Endodermal cell (in vitro differentiated cells): ENCODE measurements around the gene HOXA5. TPM values are rescaled to one million over a fixed set of nuclear protein-coding genes. Genes with fewer than 3 reads are reported as not detected.
A peak's percentile ranks its signal among the peaks of the same experiment; 100 is the strongest.

Experiments
- DNase-seq: peaks from one replicate; pipeline ENCODE4 v3.0.0-alpha.2; 2017
- H3K27ac ChIP-seq: 2 replicates; pipeline ENCODE4 v1.5.1; 2013; ENCODE audit warnings: mild to moderate bottlenecking, low read depth, low read length, moderate library complexity
- H3K27me3 ChIP-seq: 2 replicates; pipeline ENCODE4 v1.6.1; 2013; ENCODE audit warnings: mild to moderate bottlenecking, low read length, moderate library complexity; ENCODE audit not compliant: insufficient read depth, control insufficient read depth, poor library complexity, severe bottlenecking
- H3K36me3 ChIP-seq: 2 replicates; pipeline ENCODE4 v1.7.0; 2013; ENCODE audit warnings: mild to moderate bottlenecking, low read length, moderate library complexity; ENCODE audit not compliant: control insufficient read depth, insufficient read depth
- H3K4me1 ChIP-seq: one replicate; pipeline ENCODE4 v1.7.0; 2013; ENCODE audit warnings: low read length; ENCODE audit not compliant: control insufficient read depth, insufficient read depth
- H3K4me3 ChIP-seq: 2 replicates; pipeline ENCODE4 v1.5.1; 2013; ENCODE audit warnings: mild to moderate bottlenecking, low read length, moderate library complexity
- H3K9ac ChIP-seq: 2 replicates; pipeline ENCODE4 v1.6.1; 2013; ENCODE audit warnings: mild to moderate bottlenecking, low read length, moderate library complexity; ENCODE audit not compliant: poor library complexity, severe bottlenecking; ENCODE audit errors: extremely low read depth
- H3K9me3 ChIP-seq: 2 replicates; pipeline ENCODE4 v1.6.1; 2013; ENCODE audit warnings: mild to moderate bottlenecking, low read length, moderate library complexity; ENCODE audit not compliant: control insufficient read depth
- H3K27ac Mint-ChIP-seq: 2 replicates; pipeline ENCODE4 v1.8.0; 2020; ENCODE audit warnings: mixed read lengths
- H3K27me3 Mint-ChIP-seq: 2 replicates; pipeline ENCODE4 v1.8.0; 2021; ENCODE audit warnings: mild to moderate bottlenecking, mixed read lengths; ENCODE audit not compliant: insufficient read depth
- H3K36me3 Mint-ChIP-seq: 2 replicates; pipeline ENCODE4 v1.8.0; 2020; ENCODE audit warnings: low read depth, mixed read lengths
- H3K4me1 Mint-ChIP-seq: 2 replicates; pipeline ENCODE4 v1.8.0; 2020; ENCODE audit warnings: mixed read lengths
- H3K4me3 Mint-ChIP-seq: 2 replicates; pipeline ENCODE4 v1.8.0; 2020; ENCODE audit warnings: mild to moderate bottlenecking, moderate library complexity, mixed read lengths
- H3K9me3 Mint-ChIP-seq: 2 replicates; pipeline ENCODE4 v1.8.0; 2020; ENCODE audit warnings: mild to moderate bottlenecking, mixed read lengths
- WGBS, 2 experiments: methylation state at CpG; one replicate each; pipeline versions ENCODE4 v1.1.5 to v1.1.7; 2013; ENCODE audit warnings: missing lambda C conversion rate in 2 of 2, mixed read lengths in 1 of 2; ENCODE audit not compliant: insufficient coverage in 1 of 2, insufficient read length in 1 of 2; 5-methylcytosine and 5-hydroxymethylcytosine counted together
- total RNA-seq, 2 donors: library from RNA; stranded (reverse); fragmentation: NEBNext Ultra II Directional in 1 of 2; extraction: Animal tissue kit (Norgen Biotek cat#: 25700) in 1 of 2; gene quantifications; 2 replicates in 1 of 2; 3 replicates in 1 of 2; pipeline ENCODE4 v1.2.1, GENCODE V29; 2021
- TF ChIP-seq, protein P1 (sequence below): fragments of 200-600 bp; sonication (generic); conservative IDR thresholded peaks from 2 replicates; pipeline ENCODE4 v1.5.0; 2021; ENCODE audit warnings: antibody characterized with exemption, mild to moderate bottlenecking

HOXA5 gene
- total RNA-seq, 2 donors from 2014 or later, result not detected

- H3K27ac Mint-ChIP-seq, result no peak overlapping the region
- DNase-seq, result peak; percentile 72
- H3K27me3 ChIP-seq, result peaks cover 100% of the 10 kb centered on the region
These were observed 42.1 kb downstream of the HOXA5 start for GRCh38 chr7:27101171-27101956.

GRCh38 chr7:27100694-27101170 is 42.7 kb downstream of the HOXA5 start:
- Mint-ChIP-seq H3K27ac (no peak overlapping the region), H3K4me3 (no peak overlapping the region), H3K4me1 (peaks cover 19% of the 10 kb centered on the region), H3K27me3 (peaks cover 100% of the 10 kb centered on the region), H3K36me3 (no peaks in the 10 kb centered on the region), H3K9me3 (peaks cover 2% of the 10 kb centered on the region)
- H3K27me3 ChIP-seq, result peaks cover 100% of the 10 kb centered on the region
- H3K4me1 ChIP-seq, result peaks cover 4% of the 10 kb centered on the region
- no peak overlapping the region for H3K9ac ChIP-seq
- H3K9me3 ChIP-seq, result no peaks in the 10 kb centered on the region
- peak overlapping the region; percentile 61 for H3K4me3 ChIP-seq
- TF ChIP-seq, protein P1, sequence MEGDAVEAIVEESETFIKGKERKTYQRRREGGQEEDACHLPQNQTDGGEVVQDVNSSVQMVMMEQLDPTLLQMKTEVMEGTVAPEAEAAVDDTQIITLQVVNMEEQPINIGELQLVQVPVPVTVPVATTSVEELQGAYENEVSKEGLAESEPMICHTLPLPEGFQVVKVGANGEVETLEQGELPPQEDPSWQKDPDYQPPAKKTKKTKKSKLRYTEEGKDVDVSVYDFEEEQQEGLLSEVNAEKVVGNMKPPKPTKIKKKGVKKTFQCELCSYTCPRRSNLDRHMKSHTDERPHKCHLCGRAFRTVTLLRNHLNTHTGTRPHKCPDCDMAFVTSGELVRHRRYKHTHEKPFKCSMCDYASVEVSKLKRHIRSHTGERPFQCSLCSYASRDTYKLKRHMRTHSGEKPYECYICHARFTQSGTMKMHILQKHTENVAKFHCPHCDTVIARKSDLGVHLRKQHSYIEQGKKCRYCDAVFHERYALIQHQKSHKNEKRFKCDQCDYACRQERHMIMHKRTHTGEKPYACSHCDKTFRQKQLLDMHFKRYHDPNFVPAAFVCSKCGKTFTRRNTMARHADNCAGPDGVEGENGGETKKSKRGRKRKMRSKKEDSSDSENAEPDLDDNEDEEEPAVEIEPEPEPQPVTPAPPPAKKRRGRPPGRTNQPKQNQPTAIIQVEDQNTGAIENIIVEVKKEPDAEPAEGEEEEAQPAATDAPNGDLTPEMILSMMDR, result no peak
- peak; percentile 69 for DNase-seq
- H3K36me3 ChIP-seq, result no peaks in the 10 kb centered on the region
- 6 to 10% methylated on average over 8 of the region's 8 CpGs for WGBS, 2 experiments
- H3K27ac ChIP-seq, result peak overlapping the region; percentile 96

More at GRCh38 chr7:27101171-27101956, 42.1 kb downstream of the HOXA5 start:
- WGBS, 2 experiments, result 7% methylated on average over 19 to 25 of the region's 25 CpGs
- H3K36me3 Mint-ChIP-seq, result no peaks in the 10 kb centered on the region
- Histone ChIP-seq H3K9me3 (no peaks in the 10 kb centered on the region), H3K27ac (peak overlapping the region; percentile 96), H3K4me1 (peaks cover 4% of the 10 kb centered on the region), H3K9ac (no peak overlapping the region), H3K4me3 (peak overlapping the region; percentile 61), H3K36me3 (no peaks in the 10 kb centered on the region)
- H3K27me3 Mint-ChIP-seq, result peaks cover 100% of the 10 kb centered on the region
- H3K4me3 Mint-ChIP-seq, result no peak overlapping the region
- TF ChIP-seq, protein P1, result no peak
- peaks cover 2% of the 10 kb centered on the region for H3K9me3 Mint-ChIP-seq
- peaks cover 18% of the 10 kb centered on the region for H3K4me1 Mint-ChIP-seq

DNA sequence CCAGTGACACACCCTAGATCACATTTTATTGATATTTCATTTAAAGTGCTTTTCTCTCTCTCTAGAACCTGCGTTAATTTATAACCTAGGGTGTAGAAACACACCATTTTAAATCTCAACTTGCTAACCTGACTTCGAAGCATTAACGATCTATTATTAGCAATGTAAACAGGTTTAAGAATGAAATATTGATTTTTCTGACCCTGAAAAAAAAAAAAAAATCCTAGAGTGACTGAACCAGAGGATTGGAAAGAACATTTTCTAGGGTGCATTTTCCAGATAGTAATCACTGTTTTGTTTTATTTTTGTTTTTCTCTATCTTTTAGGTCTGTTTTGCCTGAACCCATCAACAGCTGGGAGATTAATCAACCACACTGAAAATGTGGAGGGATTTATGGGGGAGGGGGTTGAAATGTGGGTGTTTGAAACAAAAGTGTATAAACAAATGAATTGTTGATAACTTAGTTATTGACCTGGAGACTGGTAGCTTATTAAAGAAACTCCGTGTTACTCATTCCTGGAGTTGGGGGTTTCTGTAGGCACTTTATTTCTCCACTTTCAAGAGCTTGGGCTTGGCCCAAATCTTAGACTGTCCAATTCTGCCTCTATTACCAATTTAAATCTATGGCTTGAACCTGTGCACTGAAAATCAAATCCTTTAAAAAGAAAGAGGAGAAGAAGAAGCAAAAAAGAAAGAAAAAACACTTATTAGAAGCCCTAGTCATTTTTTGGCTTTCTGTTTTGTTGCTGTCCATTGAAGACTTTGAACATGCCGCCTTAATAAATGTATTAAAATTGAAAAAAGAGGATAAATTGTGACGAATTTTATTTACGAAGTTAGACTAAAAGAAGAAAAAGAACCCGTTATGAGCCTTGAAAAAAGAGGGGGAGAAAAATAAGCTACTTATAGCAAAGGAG is 43.8 kb downstream of the HOXA5 start:
- TF ChIP-seq, protein P1, result no peak
- peaks cover 4% of the 10 kb centered on the region for H3K4me1 ChIP-seq

More for the DNA sequence above, 43.8 kb downstream of the HOXA5 start:
- WGBS, 2 experiments, result 36 to 67% methylated on average over 2 to 8 of the region's 8 CpGs
- H3K36me3 ChIP-seq, result no peaks in the 10 kb centered on the region
- H3K4me1 Mint-ChIP-seq, result peaks cover 23% of the 10 kb centered on the region
- no peak overlapping the region for H3K9ac ChIP-seq
- H3K4me3 Mint-ChIP-seq, result no peak overlapping the region
- peaks cover 100% of the 10 kb centered on the region for H3K27me3 ChIP-seq
- H3K4me3 ChIP-seq, result no peak overlapping the region
- no peaks in the 10 kb centered on the region for H3K36me3 Mint-ChIP-seq
- H3K27ac Mint-ChIP-seq, result no peak overlapping the region
- DNase-seq, result no peak
- H3K27ac ChIP-seq, result peak overlapping the region; percentile 96
- H3K27me3 Mint-ChIP-seq, result peaks cover 100% of the 10 kb centered on the region
- no peaks in the 10 kb centered on the region for H3K9me3 ChIP-seq
- H3K9me3 Mint-ChIP-seq, result peaks cover 2% of the 10 kb centered on the region
